HCT116 (cell line): ENCODE results near the gene PDE2A. TPM values are rescaled to one million over a fixed set of nuclear protein-coding genes. Genes with fewer than 3 reads are reported as not detected.

ENCODE experiments used
- ATAC-seq: fragments of 200-7000 bp; cut with Tn5 transposase; 2 replicates; pipeline ENCODE4 v1.9.1; 2020; ENCODE audit warnings: mild to moderate bottlenecking, moderate library complexity
- BruUV-seq: library from RNA; stranded (reverse); fragments of 400-500 nt; replicated peaks from 2 replicates; lab custom pipeline; 2021; lab: Mats Ljungman, UMichigan
- CTCF ChIA-PET: fragments of 300-600 bp; sonication (Branson Sonifier 250); formaldehyde crosslinking; loops from one replicate; lab custom pipeline; 2021; ENCODE audit warnings: antibody characterized with exemption; lab: Charles Lee
- POLR2A ChIA-PET: fragments of 300-600, 350-600 bp; sonication (Branson Sonifier 250); formaldehyde crosslinking; loops from one replicate; lab custom pipeline; 2021; ENCODE audit warnings: antibody characterized with exemption; lab: Charles Lee
- RAD21 ChIA-PET, 2 experiments: fragments of 300-600 bp; sonication (Branson Sonifier 250); formaldehyde crosslinking; loops; one replicate each; lab custom pipeline; 2023; ENCODE audit warnings: low total read pairs in 2 of 2; ENCODE audit not compliant: uncharacterized antibody in 2 of 2, unreplicated experiment in 2 of 2, low non-redundant PET in 1 of 2; lab: Charles Lee
- DNase-seq: peaks from one replicate; pipeline ENCODE4 v3.0.0-alpha.2; 2010; ENCODE audit warnings: low read depth, low spot score
- H2AFZ ChIP-seq: fragments of 200-600 bp; shearing (Covaris generic), sonication (generic); 2 replicates; pipeline ENCODE4 v1.6.1; 2017; ENCODE audit warnings: low read depth, mixed run types, mixed read lengths, antibody characterized with exemption, low read length; ENCODE audit not compliant: poor library complexity, severe bottlenecking
- H3K27ac ChIP-seq: 2 replicates; pipeline ENCODE4 v1.5.1; 2012; ENCODE audit warnings: low read depth, low read length
- H3K27me3 ChIP-seq: fragments of 200-600 bp; sonication (generic); 2 replicates; pipeline ENCODE4 v1.6.1; 2016; ENCODE audit warnings: mixed run types, low read length, mixed read lengths; ENCODE audit not compliant: insufficient read depth
- H3K36me3 ChIP-seq, 2 experiments: fragments of 200-500 bp in 1 of 2; fragments of 200-600 bp in 1 of 2; sonication (Bioruptor generic) in 1 of 2; sonication (generic) in 1 of 2; 2 replicates each; pipeline versions ENCODE4 v1.5.1 to v1.6.1; 2014 to 2016; ENCODE audit warnings: low read length in 2 of 2, inconsistent platforms in 1 of 2, mixed read lengths in 1 of 2, mixed run types in 1 of 2; ENCODE audit not compliant: insufficient read depth in 2 of 2, control insufficient read depth in 1 of 2
- H3K4me1 ChIP-seq, 2 experiments: fragments of 200-600 bp in 1 of 2; sonication (generic) in 1 of 2; 2 replicates each; pipeline versions ENCODE4 v1.5.1 to v1.6.1; 2012 to 2017; ENCODE audit warnings: low read length in 2 of 2, inconsistent platforms in 1 of 2, mild to moderate bottlenecking in 1 of 2, mixed read lengths in 1 of 2, mixed run types in 1 of 2, moderate library complexity in 1 of 2; ENCODE audit not compliant: insufficient read depth in 2 of 2, control insufficient read depth in 1 of 2
- H3K4me2 ChIP-seq: fragments of 200-600 bp; sonication (generic); 2 replicates; pipeline ENCODE4 v1.6.1; 2017; ENCODE audit warnings: mixed run types, low read length, mixed read lengths
- H3K4me3 ChIP-seq, 2 experiments: fragments of 200-600 bp in 1 of 2; sonication (generic) in 1 of 2; replicated peaks in 1 of 2; 2 replicates each; pipeline ENCODE4 v1.5.1; 2011 to 2016; ENCODE audit warnings: low read length in 2 of 2, control low read depth in 1 of 2, low read depth in 1 of 2, mild to moderate bottlenecking in 1 of 2, mixed read lengths in 1 of 2, mixed run types in 1 of 2
- H3K79me2 ChIP-seq: fragments of 200-600 bp; sonication (generic); 2 replicates; pipeline ENCODE4 v1.6.1; 2017; ENCODE audit warnings: mild to moderate bottlenecking, mixed run types, low read length, moderate library complexity, mixed read lengths; ENCODE audit not compliant: insufficient read depth
- H3K9ac ChIP-seq: fragments of 200-600 bp; sonication (generic); 2 replicates; pipeline ENCODE4 v1.6.1; 2016; ENCODE audit warnings: low read length, mixed read lengths
- H3K9me2 ChIP-seq: fragments of 200-600 bp; sonication (generic), shearing (Covaris generic); 2 replicates; pipeline ENCODE4 v1.6.1; 2017; ENCODE audit warnings: mixed run types, mild to moderate bottlenecking, moderate library complexity; ENCODE audit not compliant: insufficient read depth
- H3K9me3 ChIP-seq, 2 experiments: fragments of 200-500 bp in 1 of 2; fragments of 200-600 bp in 1 of 2; sonication (Bioruptor generic) in 1 of 2; sonication (generic) in 1 of 2; 2 replicates each; pipeline ENCODE4 v1.6.1; 2014 to 2017; ENCODE audit warnings: low read length in 2 of 2, mixed read lengths in 2 of 2, inconsistent platforms in 1 of 2, low read depth in 1 of 2, mild to moderate bottlenecking in 1 of 2, mixed run types in 1 of 2, moderate library complexity in 1 of 2; ENCODE audit not compliant: control insufficient read depth in 1 of 2, insufficient read depth in 1 of 2
- H4K20me1 ChIP-seq: fragments of 200-600 bp; sonication (generic), shearing (Covaris generic); 2 replicates; pipeline ENCODE4 v1.6.1; 2017; ENCODE audit warnings: mixed run types, mild to moderate bottlenecking, moderate library complexity; ENCODE audit not compliant: insufficient read depth
- CBX3 ChIP-seq: IDR thresholded peaks from 2 replicates; pipeline ENCODE4 v1.6.1; 2012; ENCODE audit warnings: low read depth
- EGR1 ChIP-seq: IDR thresholded peaks from 2 replicates; pipeline ENCODE4 v1.6.1; 2012; ENCODE audit warnings: low read depth
- EZH2phosphoT487 ChIP-seq: fragments of 200-600 bp; IDR thresholded peaks from 2 replicates; pipeline ENCODE4 v1.6.1; 2018; ENCODE audit warnings: antibody characterized with exemption, borderline replicate concordance
- POLR2AphosphoS5 ChIP-seq: IDR thresholded peaks from 2 replicates; pipeline ENCODE4 v1.6.1; 2011; ENCODE audit warnings: mild to moderate bottlenecking, low read depth, low read length, moderate library complexity
- SIN3A ChIP-seq: IDR thresholded peaks from 2 replicates; pipeline ENCODE4 v1.6.1; 2012; ENCODE audit warnings: low read depth
- SRF ChIP-seq: IDR thresholded peaks from 2 replicates; pipeline ENCODE4 v1.6.1; 2012; ENCODE audit warnings: low read depth
- TCF7L2 ChIP-seq: IDR thresholded peaks from 2 replicates; pipeline ENCODE4 v1.7.0; 2011; ENCODE audit warnings: borderline replicate concordance, inconsistent platforms; ENCODE audit not compliant: insufficient read depth, insufficient read length; ENCODE audit errors: extremely low read depth
- YY1 ChIP-seq: IDR thresholded peaks from 2 replicates; pipeline ENCODE4 v1.6.1; 2011; ENCODE audit warnings: low read length, low read depth, moderate library complexity, mild to moderate bottlenecking; ENCODE audit not compliant: insufficient replicate concordance; ENCODE audit errors: extremely low read depth
- intact Hi-C: fragments of 100-400 bp; cut with micrococcal nuclease; formaldehyde crosslinking; loops from 2 replicates; pipeline ENCODE4 v1.10.0; 2022
- total RNA-seq: library from RNA; stranded (reverse); gene quantifications from one replicate; pipeline ENCODE4 v1.2.1, GENCODE V29; 2021; ENCODE audit not compliant: unreplicated experiment
- TF ChIP-seq, protein P1 (sequence below): IDR thresholded peaks from 2 replicates; pipeline ENCODE4 v1.6.1; 2011; ENCODE audit warnings: mild to moderate bottlenecking, low read length, moderate library complexity; ENCODE audit not compliant: insufficient replicate concordance; ENCODE audit errors: extremely low read depth

The PDE2A gene
- total RNA-seq, 1 experiment from 2014 or later = 7.6 TPM

DNA sequence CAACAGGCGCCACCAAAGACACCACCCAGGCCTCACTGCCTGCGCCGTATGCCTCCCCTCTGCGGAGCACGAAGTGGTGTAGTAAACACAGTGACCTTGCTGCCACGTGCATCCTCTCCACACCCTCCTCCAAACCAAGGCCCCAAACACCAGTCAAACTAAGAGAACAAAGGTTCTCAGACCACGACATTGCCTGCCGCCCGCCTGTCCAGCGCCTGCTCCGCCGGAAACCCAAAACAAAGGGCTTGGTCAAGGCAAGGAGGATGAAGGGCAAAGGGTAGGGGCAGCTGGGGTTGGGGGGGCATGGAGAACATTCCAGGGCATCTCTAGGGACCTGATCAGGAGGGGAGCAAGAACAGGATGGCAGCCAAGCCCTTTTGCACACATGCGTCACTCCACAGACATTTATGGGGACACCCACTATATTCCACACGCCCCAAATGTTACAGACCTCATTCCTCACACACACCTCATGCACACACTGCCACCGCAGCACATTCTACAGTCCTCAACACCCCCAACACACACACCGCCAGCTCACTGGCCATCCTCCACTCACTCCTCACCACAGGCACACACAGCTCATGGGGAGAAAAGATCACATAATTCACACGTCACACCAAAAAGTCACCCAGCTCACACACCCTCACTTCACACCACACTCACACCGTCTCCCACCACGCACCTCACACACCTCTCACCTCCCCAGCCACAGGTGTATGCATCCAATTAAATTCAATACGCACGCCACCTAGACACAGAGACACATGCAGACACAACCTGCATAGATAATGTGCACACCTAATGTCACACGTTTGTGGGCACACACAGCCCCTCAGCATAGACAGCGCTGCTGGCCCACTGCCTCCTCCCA is 34.5 kb downstream of the PDE2A start:
- TF ChIP-seq POLR2AphosphoS5 (no peak), TCF7L2 (no peak), CBX3 (no peak), YY1 (no peak)
- Histone ChIP-seq H3K27ac (no peak overlapping the region), H3K27me3 (peaks cover 13% of the 10 kb centered on the region; the same call in 1 of the 2 replicates), H3K9me3 (no peaks in the 10 kb centered on the region), H3K4me1 (peaks cover 11 to 31% of the 10 kb centered on the region in 2 experiments), H3K9me2 (no peaks in the 10 kb centered on the region), H3K4me3 (no peak overlapping the region), H2AFZ (no peak overlapping the region), H3K9ac (no peak overlapping the region), H3K79me2 (no peaks in the 10 kb centered on the region), H3K36me3 (no peaks in the 10 kb centered on the region), H4K20me1 (no peaks in the 10 kb centered on the region), H3K4me2 (no peak overlapping the region)
- ChIA-PET POLR2A (no interaction called here), CTCF (no interaction called here), RAD21 (no interaction called here)
- DNase-seq (no peak), ATAC-seq (no peak)
- intact Hi-C loops = no loop called here
- no TSS peak for BruUV-seq

DNA sequence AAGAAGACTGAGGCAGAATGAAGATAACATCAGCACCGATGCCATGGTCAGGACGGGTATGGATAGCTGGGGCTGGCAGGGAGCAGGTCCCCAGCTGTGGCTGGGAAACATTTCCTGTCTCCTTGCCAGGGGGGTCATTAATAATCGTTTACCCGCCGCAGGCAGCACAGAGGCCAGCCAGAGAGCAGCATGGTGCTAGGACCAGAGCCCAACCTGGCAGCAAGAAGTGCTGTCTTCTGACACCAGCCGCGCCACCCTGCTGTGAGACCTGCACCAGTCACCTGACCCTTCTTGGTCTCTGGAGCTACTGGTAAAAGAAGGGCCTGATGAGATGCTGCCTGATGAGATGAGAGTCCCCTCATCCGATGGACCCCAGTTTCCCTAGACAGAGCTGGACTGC is 36.3 kb downstream of the PDE2A start:
- ATAC-seq (no peak), DNase-seq (no peak)
- H4K20me1 ChIP-seq = no peaks in the 10 kb centered on the region
- H3K36me3 ChIP-seq = no peaks in the 10 kb centered on the region
- no peak overlapping the region for H3K9ac ChIP-seq
- no peak overlapping the region for H3K4me3 ChIP-seq
- ChIA-PET CTCF (interaction anchor here (0.6 to 1.1 kb wide), 3 partner anchors 29 to 46 kb away, joined by 4 to 5 read pairs (median 4); no protein-coding TSS in a partner anchor), POLR2A (no interaction called here), RAD21 (no interaction called here)
- H3K27me3 ChIP-seq = peaks cover 13% of the 10 kb centered on the region; the same call in 1 of the 2 replicates
- no peak overlapping the region for H3K4me2 ChIP-seq
- no peak overlapping the region for H3K27ac ChIP-seq
- H3K9me3 ChIP-seq = no peaks in the 10 kb centered on the region
- peaks cover 7 to 20% of the 10 kb centered on the region in 2 experiments for H3K4me1 ChIP-seq
- H2AFZ ChIP-seq = no peak overlapping the region
- H3K79me2 ChIP-seq = no peaks in the 10 kb centered on the region
- TF ChIP-seq SIN3A (no peak), EGR1 (no peak), EZH2phosphoT487 (no peak), SRF (no peak)
- TF ChIP-seq, protein P1, sequence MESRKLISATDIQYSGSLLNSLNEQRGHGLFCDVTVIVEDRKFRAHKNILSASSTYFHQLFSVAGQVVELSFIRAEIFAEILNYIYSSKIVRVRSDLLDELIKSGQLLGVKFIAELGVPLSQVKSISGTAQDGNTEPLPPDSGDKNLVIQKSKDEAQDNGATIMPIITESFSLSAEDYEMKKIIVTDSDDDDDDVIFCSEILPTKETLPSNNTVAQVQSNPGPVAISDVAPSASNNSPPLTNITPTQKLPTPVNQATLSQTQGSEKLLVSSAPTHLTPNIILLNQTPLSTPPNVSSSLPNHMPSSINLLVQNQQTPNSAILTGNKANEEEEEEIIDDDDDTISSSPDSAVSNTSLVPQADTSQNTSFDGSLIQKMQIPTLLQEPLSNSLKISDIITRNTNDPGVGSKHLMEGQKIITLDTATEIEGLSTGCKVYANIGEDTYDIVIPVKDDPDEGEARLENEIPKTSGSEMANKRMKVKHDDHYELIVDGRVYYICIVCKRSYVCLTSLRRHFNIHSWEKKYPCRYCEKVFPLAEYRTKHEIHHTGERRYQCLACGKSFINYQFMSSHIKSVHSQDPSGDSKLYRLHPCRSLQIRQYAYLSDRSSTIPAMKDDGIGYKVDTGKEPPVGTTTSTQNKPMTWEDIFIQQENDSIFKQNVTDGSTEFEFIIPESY = no peak
- BruUV-seq = no TSS peak
- no peaks in the 10 kb centered on the region for H3K9me2 ChIP-seq
- intact Hi-C loops = no loop called here
